MCF 10A (cell line): ENCODE data around the gene TMEM201. TPM values are rescaled to one million over a fixed set of nuclear protein-coding genes. Genes with fewer than 3 reads are reported as not detected.

Experiments used
- BruUV-seq: library from RNA; stranded (reverse); fragments of 400-500 nt; replicated peaks from 2 replicates; lab custom pipeline; 2021; lab: Mats Ljungman, UMichigan
- CTCF ChIA-PET: fragments of 300-600 bp; sonication (Branson Sonifier 250); formaldehyde crosslinking; extraction: SDS; loops from one replicate; lab custom pipeline; 2021; ENCODE audit warnings: antibody characterized with exemption, inconsistent platforms; lab: Yijun Ruan, JAX
- POLR2A ChIA-PET: fragments of 300-600, 350-650 bp; sonication (Branson Sonifier 250); formaldehyde crosslinking; extraction: SDS; loops from one replicate; lab custom pipeline; 2020; ENCODE audit warnings: antibody characterized with exemption, inconsistent platforms; lab: Yijun Ruan, JAX
- DNase-seq: peaks from one replicate; pipeline ENCODE4 v3.0.0-alpha.2; 2018; ENCODE audit not compliant: unreplicated experiment
- H3K27ac Mint-ChIP-seq: one replicate; pipeline ENCODE4 v1.8.0; 2022; ENCODE audit warnings: mild to moderate bottlenecking, low read depth, mixed read lengths; ENCODE audit not compliant: unreplicated experiment
- H3K27me3 Mint-ChIP-seq: one replicate; pipeline ENCODE4 v1.8.0; 2022; ENCODE audit warnings: mixed read lengths; ENCODE audit not compliant: insufficient read depth, unreplicated experiment
- H3K36me3 Mint-ChIP-seq: one replicate; pipeline ENCODE4 v1.8.0; 2022; ENCODE audit warnings: mild to moderate bottlenecking, moderate library complexity, mixed read lengths; ENCODE audit not compliant: insufficient read depth, unreplicated experiment
- H3K4me1 Mint-ChIP-seq: one replicate; pipeline ENCODE4 v1.8.0; 2022; ENCODE audit warnings: mixed read lengths; ENCODE audit not compliant: insufficient read depth, unreplicated experiment
- H3K4me3 Mint-ChIP-seq: one replicate; pipeline ENCODE4 v1.8.0; 2022; ENCODE audit warnings: mild to moderate bottlenecking, moderate library complexity, mixed read lengths; ENCODE audit not compliant: unreplicated experiment
- H3K9me3 Mint-ChIP-seq: one replicate; pipeline ENCODE4 v1.8.0; 2022; ENCODE audit warnings: mixed read lengths; ENCODE audit not compliant: unreplicated experiment
- CTCF ChIP-seq: fragments of 200-600 bp; IDR thresholded peaks from one replicate; pipeline ENCODE4 v1.8.0; 2022; ENCODE audit warnings: antibody characterized with exemption, mild to moderate bottlenecking; ENCODE audit not compliant: unreplicated experiment
- intact Hi-C: fragments of 100-400 bp; cut with micrococcal nuclease; formaldehyde crosslinking; loops from 2 replicates; pipeline ENCODE4 v1.14.1; 2022
- total RNA-seq: library from RNA; stranded (reverse); gene quantifications from 2 replicates; pipeline ENCODE4 v1.2.3, GENCODE V29; 2022

Gene TMEM201
- total RNA-seq, 1 experiment from 2014 or later, result 11.1 TPM

DNA sequence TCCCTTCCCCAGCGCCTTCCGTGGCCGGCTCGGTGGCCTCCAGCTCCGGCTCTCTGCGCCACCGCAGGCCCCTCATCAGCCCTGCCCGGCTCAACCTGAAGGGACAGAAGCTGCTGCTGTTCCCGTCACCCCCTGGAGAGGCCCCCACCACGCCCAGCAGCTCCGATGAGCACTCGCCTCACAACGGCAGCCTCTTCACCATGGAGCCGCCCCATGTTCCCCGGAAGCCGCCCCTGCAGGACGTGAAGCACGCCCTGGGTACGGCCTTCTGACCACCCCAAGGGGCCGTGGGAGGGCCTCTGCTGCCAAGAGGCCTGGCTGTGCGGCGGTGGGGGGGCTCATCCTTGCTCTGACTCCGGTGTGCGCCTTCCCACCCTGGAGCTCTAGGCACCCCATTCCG, 21.8 kb downstream of the TMEM201 start:
- ChIA-PET POLR2A (no interaction called here), CTCF (interaction anchor here (0.6 kb wide), 1 partner anchor 315 kb away, joined by 5 read pairs; no protein-coding TSS in a partner anchor)
- no peak for TF ChIP-seq CTCF
- Mint-ChIP-seq H3K27ac (no peak overlapping the region), H3K4me1 (no peaks in the 10 kb centered on the region), H3K27me3 (no peaks in the 10 kb centered on the region), H3K36me3 (peaks cover 11% of the 10 kb centered on the region), H3K9me3 (no peaks in the 10 kb centered on the region), H3K4me3 (no peak overlapping the region)
- DNase-seq, result no peak
- intact Hi-C loops, result no loop called here
- no TSS peak for BruUV-seq

- ChIA-PET CTCF (interaction anchor here (0.6 to 0.7 kb wide), 3 partner anchors 116 to 255 kb away, joined by 3 to 4 read pairs (median 3); no protein-coding TSS in a partner anchor), POLR2A (interaction anchor here (0.6 kb wide), 1 partner anchor 23 kb away, joined by 3 read pairs; no protein-coding TSS in a partner anchor)
- Mint-ChIP-seq H3K36me3 (peaks cover 11% of the 10 kb centered on the region), H3K27ac (no peak overlapping the region), H3K4me3 (no peak overlapping the region), H3K27me3 (no peaks in the 10 kb centered on the region), H3K4me1 (no peaks in the 10 kb centered on the region), H3K9me3 (no peaks in the 10 kb centered on the region)
- DNase-seq, result no peak
- no TSS peak for BruUV-seq
- TF ChIP-seq CTCF, result no peak
- intact Hi-C loops, result no loop called here
Observed at GRCh38 chr1:9611716-9612115, 23.0 kb downstream of the TMEM201 start.

GRCh38 chr1:9612162-9612845, 23.6 kb downstream of the TMEM201 start:
- DNase-seq, result no peak
- no TSS peak for BruUV-seq
- Mint-ChIP-seq H3K9me3 (no peaks in the 10 kb centered on the region), H3K27me3 (no peaks in the 10 kb centered on the region), H3K36me3 (peaks cover 11% of the 10 kb centered on the region), H3K4me3 (no peak overlapping the region), H3K27ac (no peak overlapping the region), H3K4me1 (no peaks in the 10 kb centered on the region)
- CTCF ChIA-PET, result interaction anchor here (0.6 to 2.2 kb wide), 5 partner anchors 14 to 488 kb away, joined by 3 to 7 read pairs (median 3); no protein-coding TSS in a partner anchor
- no peak for TF ChIP-seq CTCF
- POLR2A ChIA-PET, result no interaction called here
- intact Hi-C loops, result no loop called here

- TF ChIP-seq CTCF, result no peak
- BruUV-seq, result no TSS peak
- H3K36me3 Mint-ChIP-seq, result peaks cover 11% of the 10 kb centered on the region
- no peaks in the 10 kb centered on the region for H3K4me1 Mint-ChIP-seq
- no peak overlapping the region for H3K4me3 Mint-ChIP-seq
- H3K27ac Mint-ChIP-seq, result no peak overlapping the region
- intact Hi-C loops, result no loop called here
- no peak for DNase-seq
- H3K9me3 Mint-ChIP-seq, result no peaks in the 10 kb centered on the region
- ChIA-PET POLR2A (interaction anchor here (0.5 kb wide), 1 partner anchor 693 kb away, joined by 3 read pairs; no protein-coding TSS in a partner anchor), CTCF (interaction anchor here (0.7 to 2.2 kb wide), 3 partner anchors 13 to 487 kb away, joined by 3 to 7 read pairs (median 3); no protein-coding TSS in a partner anchor)
- no peaks in the 10 kb centered on the region for H3K27me3 Mint-ChIP-seq
Observed at GRCh38 chr1:9612871-9613624, 24.3 kb downstream of the TMEM201 start.
